ENCODE results near the gene ITPR2.

GRCh38 chr12:26732005-26732908 is 100.7 kb downstream of the ITPR2 start:
- TF ChIP-seq CTCF (IDR thresholded peaks at IDR 0.05; ENCODE audit: low read depth, low read length, missing input control) (no peak), FOXA1 (IDR thresholded peaks at IDR 0.05) (no peak)
